Esophagus squamous epithelium (tissue), 4 donors: Measurements from ENCODE around the gene FRK.

Experiments
- CTCF ChIP-seq, 6 experiments: fragments of 450-650 bp in 4 of 6; fragments of 200-600 bp in 2 of 6; sonication (generic) in 2 of 6; IDR thresholded peaks; one replicate each; pipeline ENCODE4 v1.5.1; 2016 to 2019; ENCODE audit warnings: antibody characterized with exemption in 6 of 6, mild to moderate bottlenecking in 4 of 6, moderate library complexity in 4 of 6
- POLR2A ChIP-seq, 4 donors: fragments of 450-650 bp; IDR thresholded peaks; one replicate each; pipeline ENCODE4 v1.6.1; 2017; ENCODE audit warnings: antibody characterized with exemption in 4 of 4, mild to moderate bottlenecking in 4 of 4, moderate library complexity in 3 of 4

- TF ChIP-seq POLR2A (IDR thresholded peaks at IDR 0.05) (no peak), CTCF (IDR thresholded peaks at IDR 0.05) (no peak)
Measured at GRCh38 chr6:115969930-115970273, 90.8 kb downstream of the FRK start.
